Stimulated activated CD8-positive, alpha-beta memory T cell treated with anti-CD3 and anti-CD28 coated beads, Interleukin-12 subunit alpha, Interleukin-12 subunit beta, amount 100 ng/mL, for 24 hours (primary cell): ENCODE measurements around the gene PI4K2B.
"Not testable (repeated sequence)": the region's sequence is repeated elsewhere in the genome, so short reads cannot be mapped to it uniquely, and the experiment has no call there.

Experiments
- DNase-seq: peaks from one replicate; pipeline ENCODE4 v3.0.0-alpha.2; 2020; ENCODE audit errors: extremely low read depth

Gene PI4K2B

GRCh38 chr4:25306518-25307057, 72.8 kb downstream of the PI4K2B start:
- no peak for DNase-seq

GRCh38 chr4:25307596-25307995, 73.8 kb downstream of the PI4K2B start:
- no peak for DNase-seq

GRCh38 chr4:25308306-25308705, 74.5 kb downstream of the PI4K2B start:
- DNase-seq, result no peak

- DNase-seq, result no peak
Observed at GRCh38 chr4:25308761-25309160, 74.9 kb downstream of the PI4K2B start.

GRCh38 chr4:25310066-25310802, 76.4 kb downstream of the PI4K2B start:
- no peak for DNase-seq

GRCh38 chr4:25310803-25311166, 77.0 kb downstream of the PI4K2B start:
- no peak for DNase-seq

- DNase-seq, result peak; percentile 68
Observed at GRCh38 chr4:25312496-25313200, 78.8 kb downstream of the PI4K2B start, which contains the start of gene ZCCHC4. Gene ZCCHC4 (plus strand): TSS chr4:25312774. CDS start chr4:25312810, 36 bp downstream.

GRCh38 chr4:25313201-25313895, 79.5 kb downstream of the PI4K2B start:
- no peak for DNase-seq

- DNase-seq, result no peak
Observed at GRCh38 chr4:25320336-25320735, 86.5 kb downstream of the PI4K2B start.

- no peak for DNase-seq
Observed at GRCh38 chr4:25320773-25321172, 86.9 kb downstream of the PI4K2B start.

- no peak for DNase-seq
Observed at GRCh38 chr4:25321703-25322102, 87.9 kb downstream of the PI4K2B start.

- not testable (repeated sequence) for DNase-seq
Observed at GRCh38 chr4:25328463-25328862, 94.6 kb downstream of the PI4K2B start.
